Measurements from ENCODE around the gene CASZ1. TPM values are rescaled to one million over a fixed set of nuclear protein-coding genes. Genes with fewer than 3 reads are reported as not detected.

CASZ1 gene
- total and polyA plus RNA-seq, 10 of the 15 experiments (the other 5 are each of a cell fraction or from before 2014, with no cell fraction given) = 0.52 to 9.8 (median 3.7) TPM

GRCh38 chr1:10760566-10761502 is 35.6 kb downstream of the CASZ1 start (continued):
- TF ChIP-seq JUNB (IDR thresholded peaks at IDR 0.05) (no peak), ZSCAN29 (IDR thresholded peaks at IDR 0.05) (no peak), CREM (IDR thresholded peaks at IDR 0.05; ENCODE audit: low read depth) (no peak), MTA2 (IDR thresholded peaks at IDR 0.05; ENCODE audit: low read depth) (no peak)

- no peaks in the 10 kb centered on the region for H4K20me1 ChIP-seq (ENCODE audit: control insufficient read depth, insufficient read depth)
- no peak overlapping the region for H3K4me2 ChIP-seq (ENCODE audit: control insufficient read depth, insufficient read depth)
- no peaks in the 10 kb centered on the region; a peak in 2 of 4 replicates for H3K27me3 ChIP-seq (replicated peaks in 1 of 2; ENCODE audit: control insufficient read depth in 2 of 2, insufficient read depth in 2 of 2, low read length in 1 of 2)
- no peaks in the 10 kb centered on the region for H3K9me3 ChIP-seq (replicated peaks; ENCODE audit: control insufficient read depth, insufficient read depth, low read length)
- WGBS (ENCODE audit: insufficient coverage, insufficient replicate concordance, low lambda C conversion rate, missing lambda C conversion rate) = 52% methylated on average over 14 of the region's 15 CpGs
- intact Hi-C loops (cut with micrococcal nuclease; ENCODE audit: unreplicated experiment) (no loop called here), in situ Hi-C loops (cut with MboI) (no loop called here)
- no peak overlapping the region for H2AFZ ChIP-seq (ENCODE audit: control insufficient read depth, low read depth, low read length)
- ChIA-PET SMC1A (ENCODE audit: uncharacterized antibody, unreplicated experiment) (no interaction called here), RAD21 (ENCODE audit: unreplicated experiment) (interaction anchor here (0.6 kb wide), 1 partner anchor 13 kb away, joined by 3 read pairs; no protein-coding TSS in a partner anchor), CTCF (no interaction called here), POLR2A (no interaction called here)
- no peaks in the 10 kb centered on the region for H3K4me1 ChIP-seq (ENCODE audit: control insufficient read depth, insufficient read depth, low read length)
- BruUV-seq (replicated peaks) = no TSS peak
- FAIRE-seq (no peak), ATAC-seq (no peak), DNase-seq (ENCODE audit: low read depth, low spot score) (no peak)
- H3K36me3 ChIP-seq (ENCODE audit: control insufficient read depth in 2 of 2, insufficient read depth in 2 of 2, low read length in 1 of 2) = no peaks in the 10 kb centered on the region
- no peak overlapping the region for H3K4me3 ChIP-seq
- no peak overlapping the region for H3K9ac ChIP-seq (ENCODE audit: control insufficient read depth, insufficient read depth, low read length)
- H3K27ac ChIP-seq (ENCODE audit: control insufficient read depth, insufficient read depth) = no peak overlapping the region
- H3K79me2 ChIP-seq (ENCODE audit: control insufficient read depth, insufficient read depth, low read length) = no peaks in the 10 kb centered on the region
- TF ChIP-seq WRNIP1 (IDR thresholded peaks at IDR 0.05; ENCODE audit: borderline replicate concordance, low read depth, low read length) = no peak
- no peak for TF ChIP-seq EED (IDR thresholded peaks at IDR 0.05; ENCODE audit: low read depth)
- no peak for TF ChIP-seq JUND (IDR thresholded peaks at IDR 0.05; ENCODE audit: low read depth, low read length)
- TF ChIP-seq CHD2 (IDR thresholded peaks at IDR 0.05; ENCODE audit: borderline replicate concordance, low read depth, low read length) = no peak
- no peak for TF ChIP-seq PKNOX1 (IDR thresholded peaks at IDR 0.05)
- TF ChIP-seq ESRRA (IDR thresholded peaks at IDR 0.05; ENCODE audit: low read length) = no peak
- no peak for TF ChIP-seq STAT1 (conservative IDR thresholded peaks at IDR 0.05)
- no peak for TF ChIP-seq ETV6 (conservative IDR thresholded peaks at IDR 0.05 in 1 of 2, IDR thresholded peaks at IDR 0.05 in 1 of 2; ENCODE audit: borderline replicate concordance in 1 of 2, low read depth in 1 of 2)
- no peak for TF ChIP-seq CTCF (IDR thresholded peaks at IDR 0.05 in 2 of 3, conservative IDR thresholded peaks at IDR 0.05 in 1 of 3; ENCODE audit: control insufficient read depth in 2 of 3, extremely low read depth in 1 of 3, insufficient read depth in 1 of 3, low read depth in 3 of 3, low read length in 3 of 3)
- TF ChIP-seq MEF2B (IDR thresholded peaks at IDR 0.05; ENCODE audit: partially characterized antibody, poor library complexity, severe bottlenecking) = no peak
- no peak for TF ChIP-seq E2F4 (IDR thresholded peaks at IDR 0.05; ENCODE audit: low read depth, low read length)
These were observed 36.8 kb downstream of the CASZ1 start for GRCh38 chr1:10759413-10760200.
